WTC11 (cell line): ENCODE measurements around the gene SLC26A11. TPM values are rescaled to one million over a fixed set of nuclear protein-coding genes. Genes with fewer than 3 reads are reported as not detected.

Experiments used
- ATAC-seq: fragments of 200-7000 bp; cut with Tn5 transposase; 2 replicates; pipeline ENCODE4 v1.10.0; 2021; ENCODE audit warnings: mild to moderate bottlenecking, moderate library complexity
- CTCF ChIA-PET: fragments of 300-600 bp; sonication (Branson Sonifier 250); formaldehyde crosslinking; loops from one replicate; lab custom pipeline; 2021; ENCODE audit warnings: antibody characterized with exemption; lab: Charles Lee
- POLR2A ChIA-PET: fragments of 350-600 bp; sonication (Branson Sonifier 250); formaldehyde crosslinking; loops from one replicate; lab custom pipeline; 2021; ENCODE audit warnings: antibody characterized with exemption; lab: Charles Lee
- DNase-seq: peaks from one replicate; pipeline ENCODE4 v3.0.0; 2021; ENCODE audit warnings: low spot score
- H3K27ac Mint-ChIP-seq: 2 replicates; pipeline ENCODE4 v1.8.0; 2021; ENCODE audit warnings: mixed read lengths
- H3K27me3 Mint-ChIP-seq: 2 replicates; pipeline ENCODE4 v1.8.0; 2021; ENCODE audit warnings: low read depth, mild to moderate bottlenecking, moderate library complexity, mixed read lengths
- H3K36me3 Mint-ChIP-seq: 2 replicates; pipeline ENCODE4 v1.8.0; 2021; ENCODE audit warnings: mixed read lengths
- H3K4me1 Mint-ChIP-seq: 2 replicates; pipeline ENCODE4 v1.8.0; 2022; ENCODE audit warnings: mixed read lengths
- H3K4me3 Mint-ChIP-seq: 2 replicates; pipeline ENCODE4 v1.8.0; 2021; ENCODE audit warnings: mild to moderate bottlenecking, moderate library complexity, mixed read lengths
- H3K9me3 Mint-ChIP-seq: 2 replicates; pipeline ENCODE4 v1.8.0; 2021; ENCODE audit warnings: mixed read lengths
- AFF4 ChIP-seq: sonication (generic); formaldehyde crosslinking; IDR thresholded peaks from 2 replicates; pipeline ENCODE4 v1.8.1; 2023; ENCODE audit warnings: mild to moderate bottlenecking, missing genetic modification reagents, borderline replicate concordance
- ATF6 ChIP-seq: sonication (generic); formaldehyde crosslinking; IDR thresholded peaks from 2 replicates; pipeline ENCODE4 v1.8.1; 2023; ENCODE audit warnings: mild to moderate bottlenecking, missing genetic modification reagents
- CREB1 ChIP-seq: sonication (generic); formaldehyde crosslinking; IDR thresholded peaks from 2 replicates; pipeline ENCODE4 v1.8.0; 2023; ENCODE audit warnings: mild to moderate bottlenecking, missing genetic modification reagents
- ETV6 ChIP-seq: sonication (generic); formaldehyde crosslinking; IDR thresholded peaks from 2 replicates; pipeline ENCODE4 v1.8.1; 2022; ENCODE audit warnings: mild to moderate bottlenecking, missing genetic modification reagents
- JUN ChIP-seq: sonication (generic); formaldehyde crosslinking; IDR thresholded peaks from 2 replicates; pipeline ENCODE4 v1.8.0; 2023; ENCODE audit warnings: mild to moderate bottlenecking, missing genetic modification reagents
- MLX ChIP-seq: sonication (generic); formaldehyde crosslinking; IDR thresholded peaks from 2 replicates; pipeline ENCODE4 v1.8.1; 2023; ENCODE audit warnings: mild to moderate bottlenecking, missing genetic modification reagents, moderate library complexity
- NR1H2 ChIP-seq: sonication (generic); formaldehyde crosslinking; IDR thresholded peaks from 2 replicates; pipeline ENCODE4 v1.9.0; 2021; ENCODE audit warnings: mild to moderate bottlenecking, moderate library complexity, missing genetic modification reagents
- SMAD4 ChIP-seq: sonication (generic); formaldehyde crosslinking; IDR thresholded peaks from 2 replicates; pipeline ENCODE4 v1.8.0; 2022; ENCODE audit warnings: mild to moderate bottlenecking, missing genetic modification reagents
- SP1 ChIP-seq: sonication (generic); formaldehyde crosslinking; conservative IDR thresholded peaks from 2 replicates; pipeline ENCODE4 v1.8.1; 2022; ENCODE audit warnings: missing genetic modification reagents
- TP53 ChIP-seq: sonication (generic); formaldehyde crosslinking; IDR thresholded peaks from 2 replicates; pipeline ENCODE4 v1.8.1; 2023; ENCODE audit warnings: mild to moderate bottlenecking, missing genetic modification reagents
- USF1 ChIP-seq: sonication (generic); formaldehyde crosslinking; IDR thresholded peaks from 2 replicates; pipeline ENCODE4 v1.8.0; 2022; ENCODE audit warnings: mild to moderate bottlenecking, missing genetic modification reagents
- USF2 ChIP-seq: sonication (generic); formaldehyde crosslinking; IDR thresholded peaks from 2 replicates; pipeline ENCODE4 v1.8.1; 2023; ENCODE audit warnings: mild to moderate bottlenecking, missing genetic modification reagents, moderate library complexity
- ZNF138 ChIP-seq: sonication (generic); formaldehyde crosslinking; conservative IDR thresholded peaks from 2 replicates; pipeline ENCODE4 v1.8.1; 2022; ENCODE audit warnings: mild to moderate bottlenecking, moderate library complexity, missing genetic modification reagents
- ZNF232 ChIP-seq: sonication (generic); formaldehyde crosslinking; IDR thresholded peaks from 2 replicates; pipeline ENCODE4 v1.8.0; 2022; ENCODE audit warnings: mild to moderate bottlenecking, missing genetic modification reagents
- ZNF281 ChIP-seq: sonication (generic); formaldehyde crosslinking; IDR thresholded peaks from 2 replicates; pipeline ENCODE4 v1.8.0; 2023; ENCODE audit warnings: mild to moderate bottlenecking, missing genetic modification reagents
- ZNF416 ChIP-seq: fragments of 250-450 bp; sonication (Bioruptor Pico); IDR thresholded peaks from 2 replicates; pipeline ENCODE4 v1.9.0; 2021; ENCODE audit warnings: mild to moderate bottlenecking, inconsistent platforms
- ZNF423 ChIP-seq: fragments of 250-450 bp; sonication (Bioruptor Pico); IDR thresholded peaks from 2 replicates; pipeline ENCODE4 v2.1.2; 2022; ENCODE audit warnings: mild to moderate bottlenecking, moderate library complexity
- total RNA-seq: library from RNA; stranded (reverse); gene quantifications from 3 replicates; pipeline ENCODE4 v1.2.3, GENCODE V29; 2021
- TF ChIP-seq, protein P1 (sequence below): sonication (generic); formaldehyde crosslinking; IDR thresholded peaks from 2 replicates; pipeline ENCODE4 v1.8.0; 2023; ENCODE audit warnings: missing genetic modification reagents

SLC26A11 gene
- total RNA-seq, 1 experiment from 2014 or later, result 26.4 TPM

GRCh38 chr17:80260791-80261158 lies 40.5 kb downstream of the SLC26A11 start, which contains the start of gene RNF213:
Gene RNF213, plus strand, starts transcription at chr17:80260852. Its CDS starts 2,830 bp downstream, at chr17:80263682.
- ATAC-seq (peak; percentile 13), DNase-seq (peak; percentile 53)
- Mint-ChIP-seq H3K4me1 (peaks cover 67% of the 10 kb centered on the region), H3K4me3 (peak within 1 kb of the TSS; percentile 88), H3K9me3 (no peaks in the 10 kb centered on the region), H3K36me3 (peaks cover 13% of the 10 kb centered on the region), H3K27ac (peak within 1 kb of the TSS; percentile 99), H3K27me3 (no peaks in the 10 kb centered on the region)
- ChIA-PET POLR2A (interaction anchor here (0.6 kb wide), 1 partner anchor 12 kb away, joined by 3 read pairs; no protein-coding TSS in a partner anchor), CTCF (no interaction called here)
- TF ChIP-seq ZNF423 (CRISPR knock-in tag) (peak; percentile 57), SMAD4 (CRISPR knock-in tag) (0 out of 2 replicates have a peak, but pooled peaks have one; percentile 20), NR1H2 (no peak), TP53 (CRISPR knock-in tag) (no peak), USF2 (CRISPR knock-in tag) (peak; percentile 58), ZNF416 (CRISPR knock-in tag) (no peak)
- TF ChIP-seq, protein P1, sequence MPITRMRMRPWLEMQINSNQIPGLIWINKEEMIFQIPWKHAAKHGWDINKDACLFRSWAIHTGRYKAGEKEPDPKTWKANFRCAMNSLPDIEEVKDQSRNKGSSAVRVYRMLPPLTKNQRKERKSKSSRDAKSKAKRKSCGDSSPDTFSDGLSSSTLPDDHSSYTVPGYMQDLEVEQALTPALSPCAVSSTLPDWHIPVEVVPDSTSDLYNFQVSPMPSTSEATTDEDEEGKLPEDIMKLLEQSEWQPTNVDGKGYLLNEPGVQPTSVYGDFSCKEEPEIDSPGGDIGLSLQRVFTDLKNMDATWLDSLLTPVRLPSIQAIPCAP (CRISPR knock-in tag), result no peak

DNA sequence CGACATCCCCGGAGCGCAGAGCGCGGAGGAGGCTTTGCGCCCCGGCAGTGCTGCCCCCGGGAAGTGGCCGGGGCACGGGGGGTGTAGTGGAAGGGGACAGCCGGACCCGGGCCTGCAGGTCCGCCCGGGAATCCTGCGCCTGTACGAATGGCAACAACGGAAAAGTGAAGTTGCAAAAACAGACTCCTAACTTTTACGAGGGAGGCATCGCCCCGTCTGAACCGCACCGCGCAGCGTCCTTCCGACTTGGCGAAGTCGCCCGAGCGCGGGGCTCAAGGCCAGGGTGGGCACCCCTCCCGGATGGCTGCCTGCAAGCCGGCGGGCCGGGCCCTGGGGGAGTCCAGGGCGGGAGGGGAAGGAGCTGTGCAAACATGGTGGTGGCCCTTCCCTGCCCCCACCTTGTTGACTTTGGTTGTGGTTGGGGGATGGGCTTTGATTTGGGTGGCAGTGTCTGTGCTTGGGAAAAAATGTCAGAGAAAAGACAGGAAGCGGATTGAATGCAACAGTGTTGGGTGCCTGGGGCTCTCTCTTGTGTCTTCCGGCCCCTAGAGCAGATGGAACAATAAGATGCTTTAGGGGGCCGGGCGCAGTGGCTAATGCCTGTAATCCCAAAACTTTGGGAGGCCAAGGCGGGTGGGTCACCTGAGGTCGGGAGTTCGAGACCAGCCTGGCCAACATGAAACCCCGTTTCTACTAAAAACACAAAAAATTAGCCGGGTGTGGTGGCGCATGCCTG lies 41.1 kb downstream of the SLC26A11 start:
- H3K9me3 Mint-ChIP-seq, result no peaks in the 10 kb centered on the region
- POLR2A ChIA-PET, result interaction anchor here (0.6 to 1.3 kb wide), 2 partner anchors 9 to 1863 kb away, joined by 4 to 6 read pairs; no protein-coding TSS in a partner anchor
- DNase-seq, result peak; percentile 79
- peaks cover 16% of the 10 kb centered on the region for H3K36me3 Mint-ChIP-seq
- CTCF ChIA-PET, result interaction anchor here (0.6 to 2.3 kb wide), 2 partner anchors 9 to 65 kb away, joined by 3 to 9 read pairs; no protein-coding TSS in a partner anchor
- H3K4me1 Mint-ChIP-seq, result peaks cover 66% of the 10 kb centered on the region
- no peaks in the 10 kb centered on the region for H3K27me3 Mint-ChIP-seq
- ATAC-seq, result peak; percentile 71
- peak overlapping the region; percentile 80 for H3K4me3 Mint-ChIP-seq
- peak overlapping the region; percentile 99 for H3K27ac Mint-ChIP-seq
- peak; percentile 59; the same call in 1 of the 2 replicates for TF ChIP-seq AFF4 (CRISPR knock-in tag)
- no peak; the same call in 1 of the 2 replicates for TF ChIP-seq MLX (CRISPR knock-in tag)
- TF ChIP-seq ATF6 (CRISPR knock-in tag), result no peak
- peak; percentile 52 for TF ChIP-seq SP1 (CRISPR knock-in tag)
- no peak for TF ChIP-seq ZNF232 (CRISPR knock-in tag)
- peak; percentile 71 for TF ChIP-seq ZNF423 (CRISPR knock-in tag)
- no peak for TF ChIP-seq USF1 (CRISPR knock-in tag)
- TF ChIP-seq, protein P1 (CRISPR knock-in tag), result no peak
- TF ChIP-seq ETV6 (CRISPR knock-in tag), result 0 out of 2 replicates have a peak, but pooled peaks have one; percentile 20
- TF ChIP-seq TP53 (CRISPR knock-in tag), result no peak
- peak; percentile 99 for TF ChIP-seq ZNF281 (CRISPR knock-in tag)
- TF ChIP-seq CREB1 (CRISPR knock-in tag), result peak; percentile 62; the same call in 1 of the 2 replicates
- TF ChIP-seq JUN (CRISPR knock-in tag), result no peak
- TF ChIP-seq ZNF138 (CRISPR knock-in tag), result no peak
